Measurements from ENCODE around the gene DDX56. TPM values are rescaled to one million over a fixed set of nuclear protein-coding genes. Genes with fewer than 3 reads are reported as not detected.
A peak's percentile ranks its signal among the peaks of the same experiment; 100 is the strongest.
"Not testable (repeated sequence)": the region's sequence is repeated elsewhere in the genome, so short reads cannot be mapped to it uniquely, and the experiment has no call there.

Gene DDX56
- total RNA-seq, 2 donors from 2014 or later, result 32.2 to 54.1 TPM

DNA sequence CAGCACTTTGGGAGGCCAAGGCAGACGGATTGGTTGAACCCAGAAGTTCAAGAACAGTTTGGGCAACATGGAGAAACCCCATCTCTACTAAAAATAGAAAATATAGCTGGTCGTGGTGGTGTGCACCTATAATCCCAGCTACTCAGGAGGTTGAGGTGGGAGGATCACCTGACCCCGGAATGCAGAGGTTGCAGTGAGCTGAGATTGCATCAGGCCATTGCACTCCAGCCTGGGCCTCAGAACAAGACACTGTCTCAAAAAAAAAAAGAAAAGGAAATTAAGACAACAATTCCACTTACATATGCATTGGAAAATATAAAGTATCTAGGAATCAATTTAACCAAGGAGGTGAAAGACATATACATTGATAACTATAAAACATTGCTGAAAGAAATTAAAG is 25.5 kb upstream of the DDX56 start:
- intact Hi-C loops (cut with DNase I), result loop anchor here (10.0 kb wide), 1 partner anchor 256 kb away; no protein-coding TSS in a partner anchor
- no peak for DNase-seq
- 66 to 82% methylated on average over 3 of the region's 3 CpGs for WGBS, 2 donors

DNA sequence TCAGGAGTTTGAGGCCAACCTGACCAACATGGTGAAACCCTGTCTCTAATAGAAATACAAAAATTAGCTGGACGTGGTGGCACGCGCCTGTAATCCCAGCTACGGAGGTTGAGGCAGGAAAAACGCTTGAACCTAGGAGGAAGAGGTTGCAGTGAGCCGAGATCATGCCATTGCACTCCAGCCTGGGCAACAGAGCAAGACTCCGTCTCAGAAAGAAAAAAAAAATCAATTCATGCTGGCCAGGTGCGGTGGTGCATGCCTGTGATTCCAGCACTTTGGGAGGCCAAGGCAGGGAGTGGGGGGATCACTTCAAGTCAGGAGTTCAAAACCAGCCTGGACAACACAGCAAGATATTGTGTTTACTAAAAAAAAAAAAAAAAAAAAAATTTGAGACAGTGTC is 23.5 kb upstream of the DDX56 start:
- H3K4me1 ChIP-seq; H3K27me3 ChIP-seq; H3K4me3 ChIP-seq; H3K9me3 ChIP-seq; DNase-seq; ATAC-seq; H3K27ac ChIP-seq; H3K36me3 ChIP-seq (replicated peaks in 1 of 2; ENCODE audit: insufficient read depth in 1 of 2, low read depth in 2 of 2): not testable (repeated sequence)
- intact Hi-C loops (cut with DNase I), result loop anchor here (10.0 kb wide), 1 partner anchor 258 kb away; no protein-coding TSS in a partner anchor
- 85 to 86% methylated on average over 8 of the region's 8 CpGs for whole genome bisulfite sequencing, 2 donors

More for the DNA sequence above, 25.5 kb upstream of the DDX56 start:
- no peak overlapping the region for H3K27ac ChIP-seq
- H3K9me3 ChIP-seq, result no peaks in the 10 kb centered on the region
- no peaks in the 10 kb centered on the region for H3K36me3 ChIP-seq (replicated peaks in 1 of 2; ENCODE audit: insufficient read depth in 1 of 2, low read depth in 2 of 2)
- no peak overlapping the region for H3K4me3 ChIP-seq
- TF ChIP-seq POLR2A (IDR thresholded peaks at IDR 0.05), result no peak
- TF ChIP-seq, protein P1, sequence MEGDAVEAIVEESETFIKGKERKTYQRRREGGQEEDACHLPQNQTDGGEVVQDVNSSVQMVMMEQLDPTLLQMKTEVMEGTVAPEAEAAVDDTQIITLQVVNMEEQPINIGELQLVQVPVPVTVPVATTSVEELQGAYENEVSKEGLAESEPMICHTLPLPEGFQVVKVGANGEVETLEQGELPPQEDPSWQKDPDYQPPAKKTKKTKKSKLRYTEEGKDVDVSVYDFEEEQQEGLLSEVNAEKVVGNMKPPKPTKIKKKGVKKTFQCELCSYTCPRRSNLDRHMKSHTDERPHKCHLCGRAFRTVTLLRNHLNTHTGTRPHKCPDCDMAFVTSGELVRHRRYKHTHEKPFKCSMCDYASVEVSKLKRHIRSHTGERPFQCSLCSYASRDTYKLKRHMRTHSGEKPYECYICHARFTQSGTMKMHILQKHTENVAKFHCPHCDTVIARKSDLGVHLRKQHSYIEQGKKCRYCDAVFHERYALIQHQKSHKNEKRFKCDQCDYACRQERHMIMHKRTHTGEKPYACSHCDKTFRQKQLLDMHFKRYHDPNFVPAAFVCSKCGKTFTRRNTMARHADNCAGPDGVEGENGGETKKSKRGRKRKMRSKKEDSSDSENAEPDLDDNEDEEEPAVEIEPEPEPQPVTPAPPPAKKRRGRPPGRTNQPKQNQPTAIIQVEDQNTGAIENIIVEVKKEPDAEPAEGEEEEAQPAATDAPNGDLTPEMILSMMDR (IDR thresholded peaks at IDR 0.05), result no peak
- no peaks in the 10 kb centered on the region for H3K4me1 ChIP-seq
- ATAC-seq, result no peak
- H3K27me3 ChIP-seq, result no peaks in the 10 kb centered on the region

DNA sequence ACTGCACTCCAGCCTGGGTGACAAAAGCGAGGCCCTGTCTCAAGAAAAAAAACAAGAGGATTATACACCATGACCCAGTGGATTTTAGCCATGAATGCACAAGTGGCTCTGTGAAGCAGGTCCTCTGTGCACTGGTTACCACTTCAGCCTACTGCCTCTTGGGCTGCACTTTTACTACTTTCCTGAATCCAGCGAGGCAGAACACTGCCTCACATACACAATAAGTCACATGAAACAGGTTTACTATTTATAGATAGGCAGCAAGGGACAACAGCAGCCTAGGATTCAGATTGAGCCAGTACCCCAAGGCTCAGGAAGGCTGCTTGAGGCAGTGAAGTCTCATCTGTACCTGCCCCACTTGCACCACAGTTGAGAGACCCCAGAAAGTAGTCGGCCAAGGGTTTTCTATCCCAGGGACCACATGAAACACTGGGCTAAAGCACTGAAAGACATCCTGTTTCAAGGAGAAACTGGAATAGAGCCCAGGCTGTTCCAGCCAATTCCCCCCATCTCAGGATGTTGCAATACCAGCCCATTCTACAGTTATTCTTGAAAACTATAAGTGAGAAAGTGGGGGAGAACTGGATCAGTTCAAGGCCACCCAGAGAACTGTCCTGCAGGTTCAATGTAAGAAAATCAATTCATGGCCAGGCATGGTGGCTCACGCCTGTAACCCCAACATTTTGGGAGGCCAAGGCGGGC is 22.4 kb upstream of the DDX56 start:
- Histone ChIP-seq H3K27ac (no peak overlapping the region), H3K4me3 (no peak overlapping the region), H3K4me1 (no peaks in the 10 kb centered on the region), H3K36me3 (replicated peaks in 1 of 2; ENCODE audit: insufficient read depth in 1 of 2, low read depth in 2 of 2) (no peaks in the 10 kb centered on the region), H3K27me3 (no peaks in the 10 kb centered on the region), H3K9me3 (no peaks in the 10 kb centered on the region)
- 62 to 80% methylated on average over 5 of the region's 5 CpGs for WGBS, 2 donors
- no peak for ATAC-seq
- no peak for DNase-seq
- intact Hi-C loops (cut with DNase I), result loop anchor here (10.0 kb wide), 1 partner anchor 259 kb away; no protein-coding TSS in a partner anchor
- TF ChIP-seq, protein P1 (IDR thresholded peaks at IDR 0.05), result no peak
- TF ChIP-seq POLR2A (IDR thresholded peaks at IDR 0.05), result no peak

DNA sequence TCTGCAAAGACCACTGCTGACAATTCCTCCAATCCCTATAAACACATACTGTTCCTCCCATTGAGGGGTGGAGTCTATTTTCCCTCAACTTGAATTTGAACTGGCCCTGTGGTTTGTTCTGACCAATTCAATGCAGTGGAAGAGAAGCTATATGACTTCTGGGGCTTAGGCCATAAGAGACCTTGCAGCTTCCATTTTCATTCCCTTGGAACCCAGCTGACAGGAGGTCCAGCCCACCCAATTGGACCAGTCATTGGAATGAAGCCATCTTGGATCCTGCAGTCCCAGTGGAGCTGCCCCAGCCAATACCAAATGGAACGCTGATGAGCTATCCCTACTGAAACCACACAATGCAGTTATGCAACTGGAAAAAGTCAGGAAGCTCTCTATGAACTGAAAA is 17.2 kb upstream of the DDX56 start:
- no peak for TF ChIP-seq POLR2A (IDR thresholded peaks at IDR 0.05)
- TF ChIP-seq, protein P1 (IDR thresholded peaks at IDR 0.05), result no peak
- 89 to 90% methylated on average over 1 of the region's 1 CpG for WGBS, 2 donors
- Histone ChIP-seq H3K27me3 (no peaks in the 10 kb centered on the region), H3K9me3 (no peaks in the 10 kb centered on the region), H3K27ac (no peak overlapping the region), H3K4me3 (no peak overlapping the region), H3K36me3 (replicated peaks in 1 of 2; ENCODE audit: insufficient read depth in 1 of 2, low read depth in 2 of 2) (no peaks in the 10 kb centered on the region), H3K4me1 (peaks cover 3% of the 10 kb centered on the region)
- no peak for DNase-seq
- ATAC-seq, result no peak
- intact Hi-C loops (cut with DNase I), result loop anchor here (5.0 to 10.0 kb wide), 2 partner anchors 264 to 331 kb away; no protein-coding TSS in a partner anchor

DNA sequence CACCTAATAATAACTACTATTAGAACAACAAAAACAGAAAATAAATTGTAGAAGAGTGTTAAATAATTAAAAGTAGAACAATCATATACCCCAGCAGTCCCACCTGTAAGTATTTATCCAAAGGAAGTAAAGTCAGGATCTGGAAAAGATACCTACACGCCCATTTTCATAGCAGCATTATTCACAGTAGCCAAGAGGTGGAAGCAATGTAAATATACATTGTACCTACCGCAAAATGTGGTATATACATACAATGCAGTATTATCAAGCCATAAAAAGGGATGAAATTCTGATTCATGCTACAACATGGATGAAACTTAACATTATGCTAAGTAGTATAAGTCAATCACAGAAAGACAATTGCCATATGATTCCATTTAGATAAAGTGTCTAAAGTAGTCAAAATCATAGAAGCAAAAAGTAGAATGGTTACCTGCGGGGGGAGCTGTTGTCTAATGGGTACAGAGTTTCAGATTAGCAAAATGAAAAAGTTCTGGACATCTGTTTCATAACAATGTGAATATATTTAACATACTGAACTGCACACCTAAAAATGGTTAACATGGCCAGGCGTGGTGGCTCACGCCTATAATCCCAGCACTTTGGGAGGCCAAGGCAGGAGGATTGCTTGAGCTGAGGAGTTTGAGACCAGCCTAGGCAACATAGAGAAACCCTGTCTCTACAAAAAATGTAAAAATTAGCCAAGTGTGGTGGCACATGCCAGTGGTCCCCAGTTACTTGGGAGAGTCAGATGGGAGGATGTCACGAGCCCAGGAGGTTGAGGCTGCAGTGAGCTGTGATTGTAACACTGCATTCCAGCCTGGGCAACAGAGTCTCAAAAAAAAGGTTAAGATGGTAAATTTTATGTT is 14.4 kb upstream of the DDX56 start:
- DNase-seq, result peak; percentile 46 to 71 (median 70)
- Histone ChIP-seq H3K27me3 (no peaks in the 10 kb centered on the region), H3K36me3 (replicated peaks in 1 of 2; ENCODE audit: insufficient read depth in 1 of 2, low read depth in 2 of 2) (no peaks in the 10 kb centered on the region), H3K4me1 (peaks cover 4% of the 10 kb centered on the region), H3K4me3 (no peak overlapping the region), H3K27ac (no peak overlapping the region), H3K9me3 (no peaks in the 10 kb centered on the region)
- TF ChIP-seq, protein P1 (IDR thresholded peaks at IDR 0.05), result peak; percentile 43 to 82 (median 72)
- no peak for TF ChIP-seq POLR2A (IDR thresholded peaks at IDR 0.05)
- intact Hi-C loops (cut with DNase I), result no loop called here
- ATAC-seq, result peak; percentile 86
- WGBS, 2 donors, result 13 to 19% methylated on average over 6 of the region's 6 CpGs
